ENCODE data around the gene FOXP4.

FOXP4 gene

DNA sequence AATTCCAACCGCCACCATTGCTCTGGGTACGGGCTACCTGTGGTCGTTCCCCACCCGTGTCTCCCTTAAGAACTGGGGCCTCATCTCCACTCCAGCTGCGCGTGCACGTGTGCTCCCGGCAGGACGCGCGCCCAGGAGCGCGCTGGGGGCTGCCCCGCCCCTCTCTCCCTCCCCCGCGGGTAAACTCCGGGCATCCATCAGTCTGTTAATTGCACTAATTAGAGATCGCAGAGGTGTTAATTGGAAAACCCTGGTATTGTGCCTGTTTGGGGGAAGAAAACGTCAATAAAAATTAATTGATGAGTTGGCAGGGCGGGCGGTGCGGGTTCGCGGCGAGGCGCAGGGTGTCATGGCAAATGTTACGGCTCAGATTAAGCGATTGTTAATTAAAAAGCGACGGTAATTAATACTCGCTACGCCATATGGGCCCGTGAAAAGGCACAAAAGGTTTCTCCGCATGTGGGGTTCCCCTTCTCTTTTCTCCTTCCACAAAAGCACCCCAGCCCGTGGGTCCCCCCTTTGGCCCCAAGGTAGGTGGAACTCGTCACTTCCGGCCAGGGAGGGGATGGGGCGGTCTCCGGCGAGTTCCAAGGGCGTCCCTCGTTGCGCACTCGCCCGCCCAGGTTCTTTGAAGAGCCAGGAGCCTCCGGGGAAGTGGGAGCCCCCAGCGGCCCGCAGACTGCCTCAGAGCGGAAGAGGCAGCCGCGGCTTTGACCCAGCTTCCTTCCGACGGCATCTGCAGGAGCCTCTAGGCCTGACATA is 14.4 kb downstream of the FOXP4 start:
- peak overlapping the region in 8 of 21 experiments; percentile 5 to 68 (median 24) for H3K27ac ChIP-seq
- peak overlapping the region; percentile 29 to 52 (median 42) for H3K4me3 ChIP-seq

DNA sequence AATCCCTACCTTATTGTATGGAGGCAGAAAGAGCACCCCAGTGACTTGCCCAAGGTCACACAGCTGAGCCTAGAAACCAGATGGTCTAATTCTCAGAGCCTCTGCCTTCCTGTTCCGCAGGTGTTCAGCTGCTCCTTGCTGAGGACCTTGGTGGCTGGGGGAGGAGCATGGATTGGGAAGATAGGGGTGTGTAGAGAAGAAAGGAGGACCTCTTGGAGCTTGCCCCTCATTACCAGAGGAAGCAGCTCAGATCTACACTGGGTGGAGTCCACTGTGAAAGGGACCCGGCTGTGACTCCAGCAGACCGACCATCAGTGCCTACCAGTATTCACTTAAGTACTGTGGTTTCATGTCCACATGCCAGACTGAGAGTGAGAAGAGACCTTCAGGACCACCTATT is 15.2 kb downstream of the FOXP4 start:
- Histone ChIP-seq H3K27ac (peak overlapping the region in 2 of 21 experiments; percentile 6 to 54), H3K4me3 (peak overlapping the region in 1 of 7 experiments; percentile 42)

DNA sequence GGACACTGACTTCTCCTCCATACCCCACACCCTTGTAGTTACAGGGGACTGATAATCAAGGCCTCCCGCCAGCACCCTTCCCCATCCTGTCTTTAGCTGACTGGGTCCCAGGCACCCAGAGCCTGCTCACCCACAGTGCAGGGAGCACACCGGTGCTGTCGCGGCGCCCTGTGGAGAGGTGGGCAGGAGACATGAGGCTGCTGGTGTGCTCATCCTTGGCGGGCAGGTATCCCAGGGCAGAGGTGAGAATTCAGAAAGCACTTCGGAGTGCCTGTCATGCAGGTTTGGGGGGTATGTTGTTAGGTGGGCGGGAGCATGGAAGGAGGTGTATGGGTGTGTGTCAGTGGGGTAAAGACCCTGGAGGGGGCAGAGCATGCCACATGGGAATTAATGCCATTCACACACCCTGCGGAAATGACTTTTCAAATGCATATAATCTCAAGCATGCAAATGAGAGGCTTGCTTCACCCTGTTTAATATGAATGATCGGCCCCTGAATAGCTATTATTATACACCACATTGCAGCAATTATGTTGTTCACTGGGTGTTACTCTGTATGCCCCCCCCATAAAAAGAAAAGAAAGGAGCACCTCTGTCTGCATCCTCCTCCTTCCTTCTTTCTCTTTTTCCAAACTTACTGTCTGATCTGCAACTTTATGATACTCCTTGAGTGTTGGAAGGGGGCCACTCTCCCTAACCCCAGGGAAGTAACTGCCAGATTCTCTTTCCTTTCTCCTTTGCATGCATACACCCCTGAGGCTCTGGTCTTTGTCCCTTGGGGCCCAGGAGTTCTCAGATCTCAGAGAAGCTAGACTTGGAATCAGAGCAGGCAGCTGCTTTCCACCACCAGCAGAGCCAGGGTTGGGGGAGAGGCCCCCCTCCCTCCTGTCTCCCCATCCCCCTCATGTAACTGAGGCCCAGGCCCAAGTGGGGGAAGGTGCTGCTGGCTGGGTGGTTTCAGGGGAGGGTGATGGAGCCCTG is 16.0 kb downstream of the FOXP4 start:
- H3K4me3 ChIP-seq, result no peak overlapping the region
- H3K27ac ChIP-seq, result peak overlapping the region in 1 of 21 experiments; percentile 6

DNA sequence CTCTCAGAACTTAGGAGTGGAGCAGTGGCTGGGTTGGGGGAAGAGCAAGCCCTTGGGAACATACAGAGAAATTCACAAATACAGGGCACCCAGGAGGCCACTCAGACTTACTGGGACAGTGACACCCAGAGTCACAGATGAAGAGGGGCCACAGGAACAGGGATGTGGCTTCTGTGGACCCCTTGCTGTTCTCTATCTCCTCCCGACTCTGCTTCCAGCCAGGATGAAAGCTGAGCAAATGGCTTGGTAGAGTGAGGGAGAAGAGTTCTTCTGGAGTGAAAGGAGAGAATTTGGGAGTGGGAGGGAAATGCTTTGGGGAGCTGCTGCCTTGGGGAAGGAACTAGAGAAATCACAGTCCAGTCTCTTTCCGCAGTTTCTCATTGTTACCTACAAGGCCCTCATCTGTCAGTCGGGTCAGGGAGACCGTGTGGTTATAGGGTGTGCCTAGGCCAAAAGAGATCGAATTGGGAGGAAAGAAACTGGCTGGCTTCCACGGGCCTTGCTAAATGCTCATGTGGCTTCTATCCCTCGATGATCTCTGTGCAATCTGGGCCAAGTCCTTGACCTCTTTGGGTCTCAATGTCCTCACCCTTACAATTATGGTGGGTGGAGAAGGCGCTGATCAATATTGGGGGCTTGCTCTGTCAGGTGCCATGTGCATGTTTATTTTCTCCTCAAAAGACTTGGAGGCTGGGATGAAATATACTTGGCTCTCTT is 17.0 kb downstream of the FOXP4 start:
- Histone ChIP-seq H3K27ac (no peak overlapping the region), H3K4me3 (no peak overlapping the region)

DNA sequence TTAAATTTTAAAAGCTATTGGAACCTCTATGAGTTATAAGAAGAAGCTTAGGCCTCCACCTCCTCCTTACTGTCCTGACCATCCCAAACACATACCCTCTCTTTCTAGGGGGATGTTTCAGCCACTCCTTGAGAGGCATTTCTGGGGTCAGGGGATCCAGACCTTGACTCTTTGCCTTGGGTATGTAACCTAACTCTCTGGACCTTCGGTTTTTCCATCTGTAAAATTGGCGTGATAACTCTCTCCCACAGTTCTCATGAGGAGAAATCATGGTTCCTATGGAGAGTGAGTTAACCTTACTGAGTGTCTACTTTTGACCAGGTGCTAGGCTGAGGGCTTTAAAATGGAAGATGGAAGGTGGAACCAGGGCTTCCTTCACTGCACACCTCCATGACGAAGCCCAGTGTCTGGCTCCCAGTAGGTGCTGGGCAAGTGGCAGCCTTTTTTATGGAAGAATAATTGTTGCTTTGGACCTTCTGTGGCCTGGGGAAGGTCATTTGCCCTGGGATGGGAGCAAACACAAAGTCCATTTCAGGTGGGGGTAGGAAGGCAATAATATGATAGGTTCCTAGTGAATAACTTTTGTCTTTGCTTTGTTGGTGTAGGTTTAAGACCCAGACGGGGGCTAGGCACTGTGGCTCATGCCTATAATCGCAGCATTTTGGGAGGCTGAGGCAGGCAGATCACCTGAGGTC is 18.4 kb downstream of the FOXP4 start:
- no peak overlapping the region for H3K4me3 ChIP-seq
- no peak overlapping the region for H3K27ac ChIP-seq

DNA sequence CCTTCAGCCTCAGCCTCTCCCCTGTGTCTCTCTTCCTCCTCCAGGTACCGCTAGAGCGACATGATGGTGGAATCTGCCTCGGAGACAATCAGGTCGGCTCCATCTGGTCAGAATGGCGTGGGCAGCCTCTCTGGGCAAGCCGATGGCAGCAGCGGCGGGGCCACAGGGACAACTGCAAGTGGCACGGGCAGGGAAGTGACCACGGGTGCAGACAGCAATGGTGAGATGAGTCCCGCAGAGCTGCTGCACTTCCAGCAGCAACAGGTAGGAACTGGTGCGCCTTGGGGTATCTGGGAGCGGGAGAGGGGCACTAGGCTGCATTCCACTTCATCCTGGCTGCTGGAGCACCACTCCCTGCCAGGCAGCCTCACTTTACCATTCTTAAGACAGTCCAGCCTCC is 19.5 kb downstream of the FOXP4 start:
- Histone ChIP-seq H3K4me3 (no peak overlapping the region), H3K27ac (no peak overlapping the region)

DNA sequence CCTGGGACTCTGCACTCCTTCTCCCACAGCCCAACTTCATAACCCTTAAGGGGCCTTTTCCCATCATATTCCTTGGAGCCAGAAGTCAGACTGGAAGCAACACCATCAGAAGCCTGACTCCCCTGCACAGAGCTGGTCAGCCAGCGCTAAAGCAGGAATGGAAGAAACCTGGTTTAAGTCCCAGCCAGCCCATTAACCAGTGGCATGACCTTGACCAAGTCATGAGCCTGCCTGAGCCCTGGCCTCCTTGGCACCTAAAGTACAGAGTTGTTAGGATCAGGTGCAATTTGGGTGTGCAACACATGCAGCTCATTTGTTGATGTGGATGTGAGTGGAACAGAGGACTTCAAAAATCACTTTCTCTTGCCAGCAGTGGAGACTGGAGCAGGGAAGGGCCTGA is 20.8 kb downstream of the FOXP4 start:
- H3K4me3 ChIP-seq, result no peak overlapping the region
- H3K27ac ChIP-seq, result no peak overlapping the region

DNA sequence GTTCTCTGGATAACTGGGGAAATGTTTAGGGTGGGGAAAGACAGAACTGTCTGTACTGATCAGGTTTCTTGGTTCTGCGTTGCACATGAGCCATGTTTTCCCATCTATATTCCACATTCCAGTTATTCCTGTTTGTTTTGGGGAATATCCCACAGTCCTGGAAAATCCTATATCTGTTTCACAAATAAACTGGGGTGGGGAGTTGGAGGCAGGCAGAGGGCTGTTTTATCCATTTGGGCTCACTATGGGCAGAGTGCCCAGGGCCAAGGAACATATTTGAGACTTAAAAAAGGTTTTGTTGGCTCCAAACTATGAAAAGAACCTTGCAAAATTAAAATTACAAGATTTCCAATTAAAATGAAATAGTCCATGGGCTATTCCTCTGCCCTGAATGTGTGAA is 21.5 kb downstream of the FOXP4 start:
- Histone ChIP-seq H3K4me3 (no peak overlapping the region), H3K27ac (no peak overlapping the region)

DNA sequence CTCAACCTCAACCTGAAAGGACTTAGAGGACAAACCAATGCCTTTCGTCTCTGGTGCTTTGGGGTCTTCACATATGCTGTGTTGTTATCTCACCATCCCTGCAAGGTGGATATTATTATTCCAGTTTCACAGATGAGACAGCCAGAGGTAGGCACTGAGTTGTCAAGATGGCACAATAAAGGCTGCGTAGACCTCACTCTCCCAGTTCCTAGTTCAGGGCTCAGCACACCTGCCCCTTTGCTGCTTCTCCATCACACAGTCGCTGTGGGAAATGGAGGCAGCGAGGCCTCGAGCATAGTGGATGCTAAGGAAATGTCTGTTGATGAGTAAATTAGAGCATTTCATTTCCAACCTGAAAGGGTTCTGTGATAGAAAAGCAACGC is 22.0 kb downstream of the FOXP4 start:
- Histone ChIP-seq H3K27ac (no peak overlapping the region), H3K4me3 (no peak overlapping the region)

DNA sequence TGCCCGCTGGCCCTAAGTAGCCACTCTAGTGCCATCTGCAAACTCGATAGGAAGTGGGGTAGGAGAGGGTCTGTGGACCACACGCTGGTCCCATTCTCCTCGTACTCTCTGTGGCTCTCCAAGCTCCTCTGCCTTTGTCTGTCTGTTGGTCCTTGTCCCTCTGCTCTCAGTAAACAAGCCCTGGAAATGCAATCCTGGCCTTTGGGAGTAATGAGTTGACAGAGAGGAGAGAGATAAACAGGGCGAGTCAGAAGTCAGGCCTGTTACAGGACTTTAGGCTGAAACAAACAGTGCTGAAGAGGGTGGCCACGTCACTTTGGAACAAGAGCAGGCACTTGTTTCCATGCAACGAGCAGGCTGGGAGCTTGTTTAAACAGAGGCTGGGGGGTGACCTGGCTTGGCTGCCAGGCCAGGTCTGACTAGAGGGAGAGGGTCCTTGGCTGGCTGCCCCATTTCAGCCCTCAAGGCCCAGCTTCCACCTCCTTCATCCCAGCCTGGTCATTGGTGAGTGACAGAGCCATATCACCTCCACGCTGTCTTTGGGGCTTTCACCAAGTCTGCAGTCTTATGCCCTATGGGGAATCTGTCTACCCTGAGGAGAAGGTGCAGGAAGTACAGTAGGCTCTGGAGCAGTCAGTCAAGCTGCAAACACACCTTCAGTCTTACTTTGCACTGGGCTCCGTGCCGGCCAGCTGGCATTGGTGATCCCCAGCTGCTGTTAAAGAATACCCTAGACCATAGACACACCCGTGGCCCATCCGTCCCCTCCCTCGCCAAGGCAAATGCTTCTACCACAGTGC is 22.6 kb downstream of the FOXP4 start:
- H3K27ac ChIP-seq, result no peak overlapping the region
- H3K4me3 ChIP-seq, result no peak overlapping the region

DNA sequence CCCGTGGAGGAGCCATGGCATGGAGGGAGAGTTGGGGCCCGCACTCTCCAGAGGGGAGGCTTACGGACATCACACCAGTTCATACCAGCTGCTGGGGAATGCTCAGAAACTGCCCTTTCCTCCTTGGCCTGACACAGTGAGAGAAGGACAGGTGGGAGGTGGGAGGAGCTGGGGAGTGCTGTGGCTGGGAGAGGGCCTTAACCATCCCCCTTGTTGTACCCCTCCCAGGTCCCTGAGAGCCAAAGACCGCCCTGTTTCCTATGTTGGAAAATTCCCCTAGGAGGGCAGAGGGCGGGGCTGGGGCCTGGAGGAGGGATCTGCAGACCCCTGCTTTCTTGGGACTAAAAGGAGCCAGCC is 24.1 kb downstream of the FOXP4 start:
- H3K27ac ChIP-seq, result no peak overlapping the region

DNA sequence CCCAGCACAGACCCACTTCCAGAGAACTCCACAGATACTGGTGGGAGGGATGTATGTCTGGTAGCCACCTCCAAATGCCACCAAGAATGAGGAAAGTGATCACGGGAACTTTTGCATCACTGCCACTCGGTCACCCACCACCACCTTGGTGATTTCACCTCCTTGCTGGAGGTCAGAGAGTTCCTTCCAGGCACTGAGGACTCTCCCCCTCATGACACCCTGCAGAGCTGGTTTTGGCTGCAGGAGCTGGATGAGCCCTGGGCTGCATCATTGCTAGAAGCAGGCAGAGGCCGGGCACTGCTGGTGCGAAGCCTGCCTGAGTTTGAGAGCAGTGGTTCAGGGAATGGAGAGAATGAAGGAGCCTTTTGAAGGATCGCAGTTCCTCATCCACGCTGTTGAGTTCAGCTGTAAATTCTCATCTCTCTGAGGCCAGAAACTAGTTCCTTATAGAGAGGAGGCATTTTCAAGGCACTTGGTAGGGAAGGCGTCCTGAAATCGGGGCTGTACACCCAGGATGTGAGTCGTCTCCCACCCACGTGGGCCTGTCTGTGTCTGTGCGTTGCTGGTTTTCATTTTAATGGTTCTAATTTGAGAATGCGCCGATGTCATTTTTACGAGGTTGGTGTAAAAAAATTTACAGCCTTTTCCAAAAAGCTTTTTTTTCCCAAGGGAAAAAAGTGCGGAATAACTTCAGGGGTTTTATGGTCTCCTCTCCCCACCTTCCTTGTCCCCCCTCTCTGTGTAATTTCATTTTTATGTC is 25.0 kb downstream of the FOXP4 start:
- Histone ChIP-seq H3K4me3 (no peak overlapping the region), H3K27ac (no peak overlapping the region)

More for the DNA sequence above, 24.1 kb downstream of the FOXP4 start:
- H3K4me3 ChIP-seq, result no peak overlapping the region

DNA sequence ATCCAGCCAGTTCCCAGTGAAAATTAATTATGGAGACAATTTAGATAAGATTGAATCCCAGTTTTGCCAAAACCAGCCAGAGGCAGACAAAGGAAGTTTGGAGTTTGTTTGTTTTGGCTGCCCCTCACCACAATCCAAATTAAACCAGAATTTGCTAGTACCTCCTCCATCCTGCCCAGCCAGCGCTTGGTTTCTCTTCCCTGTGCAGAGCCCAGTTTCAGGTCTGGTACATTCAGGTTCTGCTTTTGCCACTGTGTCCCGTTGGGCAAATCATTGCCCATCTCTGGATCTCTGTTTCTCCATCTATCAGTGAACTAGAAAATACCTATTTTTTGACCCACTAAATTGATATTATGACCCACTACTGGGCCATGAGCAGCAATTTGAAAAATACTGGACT is 26.4 kb downstream of the FOXP4 start:
- Histone ChIP-seq H3K27ac (no peak overlapping the region), H3K4me3 (no peak overlapping the region)

DNA sequence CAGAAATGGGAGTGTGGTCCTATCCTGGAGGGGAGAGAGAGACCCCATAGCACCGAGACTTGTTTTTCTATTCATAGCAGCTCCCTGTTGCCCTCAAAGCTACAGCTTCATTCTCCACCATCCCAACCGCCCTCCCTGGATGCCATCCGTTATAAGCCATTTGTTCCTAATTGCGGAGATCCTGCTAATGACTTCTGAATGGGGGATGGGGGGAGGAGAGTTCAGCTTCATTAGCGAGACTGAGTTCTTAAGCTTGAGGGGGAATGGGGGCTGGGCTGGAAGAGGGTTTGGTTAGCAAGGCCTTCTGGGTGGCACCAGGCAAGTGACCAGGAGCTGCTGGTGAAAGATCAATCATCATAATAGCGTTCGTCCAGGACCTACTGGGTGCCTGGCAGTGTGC is 27.1 kb downstream of the FOXP4 start:
- no peak overlapping the region for H3K27ac ChIP-seq
- no peak overlapping the region for H3K4me3 ChIP-seq

DNA sequence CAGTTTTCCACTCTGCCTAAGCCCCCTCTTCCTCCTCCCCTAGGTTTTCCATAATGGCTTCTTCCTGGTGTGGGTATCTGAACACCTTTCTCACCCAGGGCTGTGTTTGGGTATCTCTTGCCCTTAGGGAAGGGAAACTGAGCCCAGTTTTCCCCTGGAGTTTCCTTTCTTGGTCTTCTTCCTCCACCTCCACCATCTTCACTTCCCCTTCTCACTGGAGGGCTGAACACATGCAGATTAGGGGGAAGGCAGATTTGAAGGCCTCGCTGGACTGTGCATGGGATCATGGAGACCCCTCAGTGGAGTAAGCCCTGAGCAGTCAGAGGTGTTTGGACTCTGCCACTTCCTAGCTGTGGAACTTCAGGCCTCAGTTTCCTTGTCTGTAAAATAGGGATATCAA is 27.8 kb downstream of the FOXP4 start:
- Histone ChIP-seq H3K27ac (no peak overlapping the region), H3K4me3 (no peak overlapping the region)

DNA sequence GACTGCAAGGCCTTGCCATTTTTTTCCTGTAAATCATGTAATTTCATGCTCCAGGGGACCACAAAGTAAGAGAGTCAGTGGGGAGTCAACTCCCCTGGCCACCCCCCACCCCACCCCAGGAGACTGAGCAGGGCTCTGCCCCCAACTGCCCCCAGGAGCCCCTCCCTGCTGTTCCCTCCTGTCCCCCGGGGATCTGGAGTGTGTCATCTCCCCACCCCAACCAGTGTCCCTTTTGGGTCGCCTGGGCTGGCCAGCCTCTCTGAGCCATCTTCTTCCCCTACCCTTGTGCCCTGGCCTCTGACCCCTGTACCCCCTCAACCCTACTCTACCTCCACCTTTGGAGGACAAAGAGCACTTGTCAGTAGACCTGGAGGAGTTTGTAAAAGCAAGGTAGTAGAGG is 29.4 kb downstream of the FOXP4 start:
- H3K27ac ChIP-seq, result no peak overlapping the region

DNA sequence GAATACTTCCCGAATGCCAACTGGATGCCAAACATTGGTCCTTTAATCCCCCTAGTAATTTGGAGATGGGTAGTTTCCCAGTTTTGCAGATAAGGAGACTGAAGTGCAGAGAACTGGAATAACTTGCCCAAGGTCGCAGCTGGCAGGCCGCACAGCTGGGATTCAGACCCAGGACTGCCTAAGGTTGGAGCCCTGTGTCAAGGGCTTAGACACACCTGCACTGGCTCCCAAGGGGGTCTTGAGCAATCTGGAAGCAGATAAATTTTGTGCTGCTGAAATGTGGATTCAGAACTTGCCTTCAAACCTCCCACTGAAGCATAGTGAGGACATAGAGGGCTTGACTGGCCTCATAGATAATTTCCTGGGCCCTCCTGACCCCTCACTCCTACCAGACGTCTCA is 30.5 kb downstream of the FOXP4 start:
- Histone ChIP-seq H3K27ac (no peak overlapping the region), H3K4me3 (no peak overlapping the region)

More for the DNA sequence above, 29.4 kb downstream of the FOXP4 start:
- H3K4me3 ChIP-seq, result no peak overlapping the region
